ENCODE results near the gene SDHB. TPM values are rescaled to one million over a fixed set of nuclear protein-coding genes. Genes with fewer than 3 reads are reported as not detected.

The SDHB gene
- polyA plus RNA-seq, 1 donor (not counting 4 experiments of a cell fraction or from before 2014, with no cell fraction given), result 228 TPM

DNA sequence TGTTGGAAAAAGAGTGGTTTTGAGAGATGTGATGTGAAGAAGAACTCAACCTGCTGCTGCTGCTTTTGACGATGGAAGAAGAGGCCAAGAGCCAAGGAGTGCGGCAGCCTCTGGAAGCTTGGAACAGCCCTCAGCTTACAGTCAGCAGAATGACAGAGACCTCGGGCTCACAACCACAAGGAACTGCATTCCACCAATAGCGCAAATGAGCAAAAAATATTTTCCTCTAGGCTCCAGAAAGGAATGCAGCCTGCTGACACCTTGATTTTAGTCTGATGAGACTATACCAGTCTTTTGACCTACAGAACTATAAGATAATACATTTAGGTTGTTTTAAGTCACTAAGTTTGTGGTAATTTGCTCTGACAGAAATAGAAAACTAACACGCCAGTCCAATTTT is 10.2 kb downstream of the SDHB start:
- H3K27me3 ChIP-seq (ENCODE audit: control insufficient read depth, extremely low read depth, insufficient read depth, low read length), result no peaks in the 10 kb centered on the region
- no peak overlapping the region for H3K27ac ChIP-seq (ENCODE audit: control insufficient read depth, insufficient read depth, low read length)
- peaks cover 4% of the 10 kb centered on the region for H3K4me1 ChIP-seq (ENCODE audit: control insufficient read depth, extremely low read depth, insufficient read depth, low read length)
- dilution Hi-C loops (cut with MboI; ENCODE audit: extremely low pct_ligation_motif_present, low sequenced_read_pairs), result no loop called here
- H2AFZ ChIP-seq (ENCODE audit: control insufficient read depth, low read length), result no peak overlapping the region
- peaks cover 15 to 18% of the 10 kb centered on the region in 2 experiments for H3K36me3 ChIP-seq (ENCODE audit: control insufficient read depth in 2 of 2, extremely low read depth in 1 of 2, insufficient read depth in 2 of 2, low read length in 2 of 2)
- H3K79me2 ChIP-seq (ENCODE audit: control insufficient read depth, insufficient read depth, low read length), result peaks cover 39% of the 10 kb centered on the region
- H3K4me2 ChIP-seq (ENCODE audit: control insufficient read depth, extremely low read depth, insufficient read depth, low read depth, low read length), result no peak overlapping the region
- DNase-seq (ENCODE audit: low read depth, low spot score) (no peak), FAIRE-seq (no peak)
- H3K9me3 ChIP-seq (ENCODE audit: control insufficient read depth, low read depth, low read length), result no peaks in the 10 kb centered on the region
- H4K20me1 ChIP-seq (ENCODE audit: control insufficient read depth, extremely low read depth, insufficient read depth, low read length), result no peaks in the 10 kb centered on the region
- no peaks in the 10 kb centered on the region for H3K9me1 ChIP-seq (ENCODE audit: control insufficient read depth, extremely low read depth, insufficient read depth, low read length)
- TF ChIP-seq, protein P1, sequence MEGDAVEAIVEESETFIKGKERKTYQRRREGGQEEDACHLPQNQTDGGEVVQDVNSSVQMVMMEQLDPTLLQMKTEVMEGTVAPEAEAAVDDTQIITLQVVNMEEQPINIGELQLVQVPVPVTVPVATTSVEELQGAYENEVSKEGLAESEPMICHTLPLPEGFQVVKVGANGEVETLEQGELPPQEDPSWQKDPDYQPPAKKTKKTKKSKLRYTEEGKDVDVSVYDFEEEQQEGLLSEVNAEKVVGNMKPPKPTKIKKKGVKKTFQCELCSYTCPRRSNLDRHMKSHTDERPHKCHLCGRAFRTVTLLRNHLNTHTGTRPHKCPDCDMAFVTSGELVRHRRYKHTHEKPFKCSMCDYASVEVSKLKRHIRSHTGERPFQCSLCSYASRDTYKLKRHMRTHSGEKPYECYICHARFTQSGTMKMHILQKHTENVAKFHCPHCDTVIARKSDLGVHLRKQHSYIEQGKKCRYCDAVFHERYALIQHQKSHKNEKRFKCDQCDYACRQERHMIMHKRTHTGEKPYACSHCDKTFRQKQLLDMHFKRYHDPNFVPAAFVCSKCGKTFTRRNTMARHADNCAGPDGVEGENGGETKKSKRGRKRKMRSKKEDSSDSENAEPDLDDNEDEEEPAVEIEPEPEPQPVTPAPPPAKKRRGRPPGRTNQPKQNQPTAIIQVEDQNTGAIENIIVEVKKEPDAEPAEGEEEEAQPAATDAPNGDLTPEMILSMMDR (optimal IDR thresholded peaks at IDR 0.05 in 1 of 3, IDR thresholded peaks at IDR 0.05 in 1 of 3, conservative IDR thresholded peaks at IDR 0.05 in 1 of 3; ENCODE audit: extremely low read depth in 1 of 3, insufficient read depth in 2 of 3, low read length in 3 of 3), result no peak
- no peak for TF ChIP-seq EZH2 (IDR thresholded peaks at IDR 0.05; ENCODE audit: low read length)
- no peak overlapping the region for H3K4me3 ChIP-seq (ENCODE audit: control insufficient read depth in 2 of 3, extremely low read depth in 1 of 3, insufficient read depth in 2 of 3, low read depth in 1 of 3, low read length in 3 of 3)
- no peak overlapping the region for H3K9ac ChIP-seq (ENCODE audit: control insufficient read depth, extremely low read depth, insufficient read depth, low read length)

DNA sequence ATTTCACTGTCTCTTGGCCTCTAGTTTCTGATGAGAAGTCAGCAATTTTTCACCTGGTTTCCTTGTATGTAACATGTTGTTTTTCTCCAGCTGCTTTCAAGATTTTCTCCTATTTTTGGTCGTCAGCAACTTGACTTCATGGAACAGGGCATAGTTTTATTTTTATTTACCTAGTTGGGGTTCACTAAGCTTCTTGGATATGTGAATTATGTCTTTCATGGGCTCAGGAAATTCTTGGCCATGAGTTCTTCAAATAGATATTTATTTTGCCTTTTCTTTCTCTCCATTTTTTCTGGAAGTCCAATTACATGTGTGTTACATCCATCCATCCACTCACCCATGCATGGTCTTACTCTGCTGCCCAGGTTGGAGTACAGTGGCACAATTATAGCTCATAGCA is 13.7 kb downstream of the SDHB start:
- Histone ChIP-seq H3K79me2 (ENCODE audit: control insufficient read depth, insufficient read depth, low read length) (peaks cover 24% of the 10 kb centered on the region), H2AFZ (ENCODE audit: control insufficient read depth, low read length) (no peak overlapping the region), H3K4me3 (ENCODE audit: control insufficient read depth in 2 of 3, extremely low read depth in 1 of 3, insufficient read depth in 2 of 3, low read depth in 1 of 3, low read length in 3 of 3) (no peak overlapping the region), H3K27ac (ENCODE audit: control insufficient read depth, insufficient read depth, low read length) (no peak overlapping the region), H3K4me2 (ENCODE audit: control insufficient read depth, extremely low read depth, insufficient read depth, low read depth, low read length) (no peak overlapping the region), H3K9me1 (ENCODE audit: control insufficient read depth, extremely low read depth, insufficient read depth, low read length) (no peaks in the 10 kb centered on the region), H3K36me3 (ENCODE audit: control insufficient read depth in 2 of 2, extremely low read depth in 1 of 2, insufficient read depth in 2 of 2, low read length in 2 of 2) (peaks cover 16 to 18% of the 10 kb centered on the region in 2 experiments), H3K27me3 (ENCODE audit: control insufficient read depth, extremely low read depth, insufficient read depth, low read length) (no peaks in the 10 kb centered on the region), H3K4me1 (ENCODE audit: control insufficient read depth, extremely low read depth, insufficient read depth, low read length) (no peaks in the 10 kb centered on the region), H4K20me1 (ENCODE audit: control insufficient read depth, extremely low read depth, insufficient read depth, low read length) (no peaks in the 10 kb centered on the region), H3K9me3 (ENCODE audit: control insufficient read depth, low read depth, low read length) (no peaks in the 10 kb centered on the region), H3K9ac (ENCODE audit: control insufficient read depth, extremely low read depth, insufficient read depth, low read length) (no peak overlapping the region)
- no peak for FAIRE-seq
- dilution Hi-C loops (cut with MboI; ENCODE audit: extremely low pct_ligation_motif_present, low sequenced_read_pairs), result no loop called here
- TF ChIP-seq, protein P1 (optimal IDR thresholded peaks at IDR 0.05 in 1 of 3, IDR thresholded peaks at IDR 0.05 in 1 of 3, conservative IDR thresholded peaks at IDR 0.05 in 1 of 3; ENCODE audit: extremely low read depth in 1 of 3, insufficient read depth in 2 of 3, low read length in 3 of 3), result no peak
- TF ChIP-seq EZH2 (IDR thresholded peaks at IDR 0.05; ENCODE audit: low read length), result no peak
- no peak for DNase-seq (ENCODE audit: low read depth, low spot score)

All from keratinocyte (primary cell).